Measurements from ENCODE around the gene PCED1A. TPM values are rescaled to one million over a fixed set of nuclear protein-coding genes. Genes with fewer than 3 reads are reported as not detected.

The PCED1A gene
- total RNA-seq, 2 donors from 2014 or later: 40.2 to 46.5 TPM

DNA sequence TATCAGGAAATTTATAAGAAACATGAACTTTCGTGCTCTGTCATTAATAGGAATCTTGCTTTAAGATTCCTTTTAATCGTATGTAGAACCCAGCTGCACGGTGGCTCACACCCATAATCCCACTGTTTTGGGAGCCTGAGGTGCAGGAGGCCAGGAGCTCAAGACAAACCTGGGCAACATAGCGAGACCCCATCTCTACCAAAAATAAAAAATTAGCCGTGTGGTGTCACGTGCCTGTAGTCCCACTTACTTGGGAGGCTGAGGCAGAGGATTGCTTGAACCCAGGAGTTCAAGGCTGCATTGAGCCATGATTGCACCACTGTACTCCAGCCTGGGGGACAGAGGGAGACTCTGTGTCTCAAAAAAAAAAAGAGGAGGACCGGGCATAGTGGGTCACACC is 40.2 kb upstream of the PCED1A start:
- Histone ChIP-seq H3K9me3 (ENCODE audit: control insufficient read depth, low read length) (no peaks in the 10 kb centered on the region), H3K9ac (ENCODE audit: extremely low read depth, low read length, poor library complexity, severe bottlenecking) (no peak overlapping the region), H3K4me1 (ENCODE audit: control insufficient read depth, insufficient read depth, low read length) (no peaks in the 10 kb centered on the region), H3K27ac (ENCODE audit: low read depth, low read length) (no peak overlapping the region), H3K36me3 (ENCODE audit: control insufficient read depth, insufficient read depth, low read length) (no peaks in the 10 kb centered on the region), H3K4me3 (ENCODE audit: low read length) (no peak overlapping the region), H3K27me3 (ENCODE audit: control insufficient read depth, insufficient read depth, low read length, poor library complexity, severe bottlenecking) (no peaks in the 10 kb centered on the region)
- Mint-ChIP-seq H3K27me3 (ENCODE audit: insufficient read depth) (no peaks in the 10 kb centered on the region), H3K4me3 (no peak overlapping the region), H3K36me3 (ENCODE audit: low read depth) (peaks cover 18% of the 10 kb centered on the region), H3K9me3 (no peaks in the 10 kb centered on the region), H3K4me1 (peaks cover 15% of the 10 kb centered on the region), H3K27ac (no peak overlapping the region)
- DNase-seq: no peak
- TF ChIP-seq, protein P1, sequence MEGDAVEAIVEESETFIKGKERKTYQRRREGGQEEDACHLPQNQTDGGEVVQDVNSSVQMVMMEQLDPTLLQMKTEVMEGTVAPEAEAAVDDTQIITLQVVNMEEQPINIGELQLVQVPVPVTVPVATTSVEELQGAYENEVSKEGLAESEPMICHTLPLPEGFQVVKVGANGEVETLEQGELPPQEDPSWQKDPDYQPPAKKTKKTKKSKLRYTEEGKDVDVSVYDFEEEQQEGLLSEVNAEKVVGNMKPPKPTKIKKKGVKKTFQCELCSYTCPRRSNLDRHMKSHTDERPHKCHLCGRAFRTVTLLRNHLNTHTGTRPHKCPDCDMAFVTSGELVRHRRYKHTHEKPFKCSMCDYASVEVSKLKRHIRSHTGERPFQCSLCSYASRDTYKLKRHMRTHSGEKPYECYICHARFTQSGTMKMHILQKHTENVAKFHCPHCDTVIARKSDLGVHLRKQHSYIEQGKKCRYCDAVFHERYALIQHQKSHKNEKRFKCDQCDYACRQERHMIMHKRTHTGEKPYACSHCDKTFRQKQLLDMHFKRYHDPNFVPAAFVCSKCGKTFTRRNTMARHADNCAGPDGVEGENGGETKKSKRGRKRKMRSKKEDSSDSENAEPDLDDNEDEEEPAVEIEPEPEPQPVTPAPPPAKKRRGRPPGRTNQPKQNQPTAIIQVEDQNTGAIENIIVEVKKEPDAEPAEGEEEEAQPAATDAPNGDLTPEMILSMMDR (conservative IDR thresholded peaks at IDR 0.05): no peak
- WGBS, 2 experiments (ENCODE audit: insufficient coverage in 1 of 2, insufficient read length in 1 of 2): 72 to 88% methylated on average over 6 to 7 of the region's 7 CpGs

DNA sequence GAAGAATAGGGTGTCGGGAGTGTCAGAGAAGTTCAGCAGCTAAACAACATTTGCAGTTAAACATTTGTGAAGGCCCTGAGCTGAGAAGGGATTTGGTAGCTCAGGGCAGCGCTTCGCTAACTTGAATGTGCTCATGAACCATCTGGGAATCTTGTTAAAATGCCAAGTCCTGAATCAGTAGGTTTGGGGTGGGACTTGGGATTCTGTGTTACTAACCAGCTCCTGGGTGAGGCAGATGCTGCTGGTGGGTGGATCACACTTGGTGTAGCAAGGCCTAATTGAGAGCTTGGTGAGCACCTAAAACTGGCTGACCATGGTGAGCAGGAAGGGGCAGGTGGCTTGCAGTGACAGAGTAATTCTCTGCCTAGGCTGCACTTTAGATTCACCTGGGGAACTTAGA is 38.7 kb upstream of the PCED1A start:
- no peak overlapping the region for H3K4me3 Mint-ChIP-seq
- H3K9ac ChIP-seq (ENCODE audit: extremely low read depth, low read length, poor library complexity, severe bottlenecking): no peak overlapping the region
- TF ChIP-seq, protein P1 (conservative IDR thresholded peaks at IDR 0.05): no peak
- no peak for DNase-seq
- H3K4me1 Mint-ChIP-seq: peaks cover 25% of the 10 kb centered on the region
- H3K27ac Mint-ChIP-seq: no peak overlapping the region
- H3K27ac ChIP-seq (ENCODE audit: low read depth, low read length): no peak overlapping the region
- no peak overlapping the region for H3K4me3 ChIP-seq (ENCODE audit: low read length)
- 97 to 98% methylated on average over 3 of the region's 3 CpGs for WGBS, 2 experiments (ENCODE audit: insufficient coverage in 1 of 2, insufficient read length in 1 of 2)
- H3K27me3 Mint-ChIP-seq (ENCODE audit: insufficient read depth): no peaks in the 10 kb centered on the region
- H3K9me3 ChIP-seq (ENCODE audit: control insufficient read depth, low read length): no peaks in the 10 kb centered on the region
- peaks cover 9% of the 10 kb centered on the region for H3K4me1 ChIP-seq (ENCODE audit: control insufficient read depth, insufficient read depth, low read length)
- no peaks in the 10 kb centered on the region for H3K9me3 Mint-ChIP-seq
- H3K36me3 Mint-ChIP-seq (ENCODE audit: low read depth): peaks cover 12% of the 10 kb centered on the region
- H3K36me3 ChIP-seq (ENCODE audit: control insufficient read depth, insufficient read depth, low read length): no peaks in the 10 kb centered on the region
- H3K27me3 ChIP-seq (ENCODE audit: control insufficient read depth, insufficient read depth, low read length, poor library complexity, severe bottlenecking): no peaks in the 10 kb centered on the region

- no peak overlapping the region for H3K27ac ChIP-seq (ENCODE audit: low read depth, low read length)
- TF ChIP-seq, protein P1 (conservative IDR thresholded peaks at IDR 0.05): no peak
- no peaks in the 10 kb centered on the region for H3K36me3 ChIP-seq (ENCODE audit: control insufficient read depth, insufficient read depth, low read length)
- Mint-ChIP-seq H3K4me3 (no peak overlapping the region), H3K27ac (no peak overlapping the region), H3K27me3 (ENCODE audit: insufficient read depth) (no peaks in the 10 kb centered on the region), H3K4me1 (peaks cover 25% of the 10 kb centered on the region), H3K9me3 (no peaks in the 10 kb centered on the region), H3K36me3 (ENCODE audit: low read depth) (peaks cover 10% of the 10 kb centered on the region)
- no peak overlapping the region for H3K4me3 ChIP-seq (ENCODE audit: low read length)
- no peak overlapping the region for H3K9ac ChIP-seq (ENCODE audit: extremely low read depth, low read length, poor library complexity, severe bottlenecking)
- no peaks in the 10 kb centered on the region for H3K9me3 ChIP-seq (ENCODE audit: control insufficient read depth, low read length)
- peaks cover 9% of the 10 kb centered on the region for H3K4me1 ChIP-seq (ENCODE audit: control insufficient read depth, insufficient read depth, low read length)
- no peaks in the 10 kb centered on the region for H3K27me3 ChIP-seq (ENCODE audit: control insufficient read depth, insufficient read depth, low read length, poor library complexity, severe bottlenecking)
- WGBS, 2 experiments (ENCODE audit: insufficient coverage in 1 of 2, insufficient read length in 1 of 2): 100% methylated on average over 1 of the region's 1 CpG
- no peak for DNase-seq
These were observed 38.1 kb upstream of the PCED1A start for GRCh38 chr20:2878515-2878914.

Measured in endodermal cell (in vitro differentiated cells).